ENCODE measurements around the gene POC1A.
"Not testable (repeated sequence)": the region's sequence is repeated elsewhere in the genome, so short reads cannot be mapped to it uniquely, and the experiment has no call there.

DNA sequence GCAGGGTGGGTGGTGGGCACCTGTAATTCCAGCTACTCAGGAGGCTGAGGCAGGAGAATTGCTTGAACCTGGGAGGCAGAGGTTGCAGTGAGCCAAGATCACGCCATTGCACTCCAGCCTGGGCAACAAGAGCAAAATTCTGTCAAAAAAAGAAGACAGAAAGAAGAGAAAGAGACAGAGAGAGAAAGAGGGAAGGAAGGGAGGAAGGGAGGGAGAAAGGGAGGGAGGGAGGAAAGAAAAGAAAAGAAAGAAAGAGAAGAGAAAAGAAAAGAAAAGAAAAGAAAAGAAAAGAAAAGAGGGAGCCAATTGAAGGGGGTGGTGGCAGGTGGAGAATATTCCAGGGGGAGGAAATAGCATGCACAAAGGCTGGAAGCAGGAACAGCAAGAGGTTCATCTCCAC, 111.2 kb downstream of the POC1A start:
- not testable (repeated sequence) for TF ChIP-seq POLR2AphosphoS5 (IDR thresholded peaks at IDR 0.05; ENCODE audit: insufficient read depth, low read depth, low read length); MYC (IDR thresholded peaks at IDR 0.05; ENCODE audit: low read depth, low read length); POLR2A (IDR thresholded peaks at IDR 0.05; ENCODE audit: low read depth, low read length); EZH2 (IDR thresholded peaks at IDR 0.05; ENCODE audit: borderline replicate concordance, low read depth, low read length, severe bottlenecking)
- TF ChIP-seq, protein P1, sequence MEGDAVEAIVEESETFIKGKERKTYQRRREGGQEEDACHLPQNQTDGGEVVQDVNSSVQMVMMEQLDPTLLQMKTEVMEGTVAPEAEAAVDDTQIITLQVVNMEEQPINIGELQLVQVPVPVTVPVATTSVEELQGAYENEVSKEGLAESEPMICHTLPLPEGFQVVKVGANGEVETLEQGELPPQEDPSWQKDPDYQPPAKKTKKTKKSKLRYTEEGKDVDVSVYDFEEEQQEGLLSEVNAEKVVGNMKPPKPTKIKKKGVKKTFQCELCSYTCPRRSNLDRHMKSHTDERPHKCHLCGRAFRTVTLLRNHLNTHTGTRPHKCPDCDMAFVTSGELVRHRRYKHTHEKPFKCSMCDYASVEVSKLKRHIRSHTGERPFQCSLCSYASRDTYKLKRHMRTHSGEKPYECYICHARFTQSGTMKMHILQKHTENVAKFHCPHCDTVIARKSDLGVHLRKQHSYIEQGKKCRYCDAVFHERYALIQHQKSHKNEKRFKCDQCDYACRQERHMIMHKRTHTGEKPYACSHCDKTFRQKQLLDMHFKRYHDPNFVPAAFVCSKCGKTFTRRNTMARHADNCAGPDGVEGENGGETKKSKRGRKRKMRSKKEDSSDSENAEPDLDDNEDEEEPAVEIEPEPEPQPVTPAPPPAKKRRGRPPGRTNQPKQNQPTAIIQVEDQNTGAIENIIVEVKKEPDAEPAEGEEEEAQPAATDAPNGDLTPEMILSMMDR (IDR thresholded peaks at IDR 0.05; ENCODE audit: extremely low read depth in 1 of 2, insufficient read depth in 1 of 2, low read depth in 1 of 2, low read length in 2 of 2) = not testable (repeated sequence)
- TF ChIP-seq, protein P2, sequence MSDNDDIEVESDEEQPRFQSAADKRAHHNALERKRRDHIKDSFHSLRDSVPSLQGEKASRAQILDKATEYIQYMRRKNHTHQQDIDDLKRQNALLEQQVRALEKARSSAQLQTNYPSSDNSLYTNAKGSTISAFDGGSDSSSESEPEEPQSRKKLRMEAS (IDR thresholded peaks at IDR 0.05; ENCODE audit: insufficient read depth, insufficient read length) = not testable (repeated sequence)

Data from endothelial cell of umbilical vein (primary cell).